Astrocyte (in vitro differentiated cells and primary cell): ENCODE results near the gene AQP11. TPM values are rescaled to one million over a fixed set of nuclear protein-coding genes. Genes with fewer than 3 reads are reported as not detected.
"Not testable (repeated sequence)": the region's sequence is repeated elsewhere in the genome, so short reads cannot be mapped to it uniquely, and the experiment has no call there.

ENCODE experiments used
- DNase-seq: peaks from one replicate; pipeline ENCODE4 v3.0.0-alpha.2; 2010; ENCODE audit warnings: low read depth
- FAIRE-seq: peaks from 2 replicates; lab custom pipeline; 2011; peaks lifted over from hg19 to GRCh38; lab: Jason Lieb, UNC
- H2AFZ ChIP-seq: 2 replicates; pipeline ENCODE4 v1.6.0; 2012; ENCODE audit warnings: low read depth, low read length, inconsistent platforms
- H3K27ac ChIP-seq: 2 replicates; pipeline ENCODE4 v1.5.1; 2011; ENCODE audit warnings: low read depth, low read length, inconsistent platforms
- H3K27me3 ChIP-seq: 2 replicates; pipeline ENCODE4 v1.6.0; 2011; ENCODE audit warnings: low read length, inconsistent platforms; ENCODE audit not compliant: insufficient read depth
- H3K36me3 ChIP-seq: 2 replicates; pipeline ENCODE4 v1.5.1; 2011; ENCODE audit warnings: low read length, inconsistent platforms; ENCODE audit not compliant: insufficient read depth
- H3K4me1 ChIP-seq: 2 replicates; pipeline ENCODE4 v1.5.1; 2011; ENCODE audit warnings: low read length, inconsistent platforms; ENCODE audit not compliant: insufficient read depth
- H3K4me2 ChIP-seq: 2 replicates; pipeline ENCODE4 v1.6.0; 2012; ENCODE audit warnings: low read length, inconsistent platforms
- H3K4me3 ChIP-seq: 2 replicates; pipeline ENCODE4 v1.5.1; 2011; ENCODE audit warnings: low read depth, mild to moderate bottlenecking, low read length, inconsistent platforms; ENCODE audit not compliant: insufficient read depth
- H3K79me2 ChIP-seq: 2 replicates; pipeline ENCODE4 v1.6.0; 2012; ENCODE audit warnings: mild to moderate bottlenecking, low read length, inconsistent platforms; ENCODE audit not compliant: insufficient read depth
- H3K9ac ChIP-seq: 2 replicates; pipeline ENCODE4 v1.6.0; 2012; ENCODE audit warnings: mild to moderate bottlenecking, low read length, inconsistent platforms
- H3K9me3 ChIP-seq: 2 replicates; pipeline ENCODE4 v1.5.1; 2012; ENCODE audit warnings: low read depth, mild to moderate bottlenecking, low read length, inconsistent platforms; ENCODE audit not compliant: insufficient read depth
- H4K20me1 ChIP-seq: 2 replicates; pipeline ENCODE4 v1.6.0; 2012; ENCODE audit warnings: low read length, inconsistent platforms; ENCODE audit not compliant: insufficient read depth
- H3K27ac Mint-ChIP-seq: one replicate; pipeline ENCODE4 v1.8.0; 2021; ENCODE audit warnings: mild to moderate bottlenecking, mixed read lengths; ENCODE audit not compliant: unreplicated experiment
- H3K27me3 Mint-ChIP-seq: one replicate; pipeline ENCODE4 v1.8.0; 2021; ENCODE audit warnings: low read depth, mixed read lengths; ENCODE audit not compliant: unreplicated experiment
- H3K36me3 Mint-ChIP-seq: one replicate; pipeline ENCODE4 v1.8.0; 2021; ENCODE audit warnings: low read depth, mixed read lengths; ENCODE audit not compliant: unreplicated experiment
- H3K4me1 Mint-ChIP-seq: one replicate; pipeline ENCODE4 v1.8.0; 2021; ENCODE audit warnings: low read depth, mixed read lengths; ENCODE audit not compliant: unreplicated experiment
- H3K4me3 Mint-ChIP-seq: one replicate; pipeline ENCODE4 v1.8.0; 2021; ENCODE audit warnings: mild to moderate bottlenecking, moderate library complexity, mixed read lengths; ENCODE audit not compliant: unreplicated experiment
- H3K9me3 Mint-ChIP-seq: one replicate; pipeline ENCODE4 v1.8.0; 2021; ENCODE audit warnings: mild to moderate bottlenecking, mixed read lengths; ENCODE audit not compliant: unreplicated experiment
- CTCF ChIP-seq: IDR thresholded peaks from 2 replicates; pipeline ENCODE4 v1.5.1; 2011; ENCODE audit warnings: low read depth, mild to moderate bottlenecking, inconsistent platforms, low read length, moderate library complexity; ENCODE audit not compliant: insufficient read depth
- EZH2 ChIP-seq: IDR thresholded peaks from 2 replicates; pipeline ENCODE4 v1.6.1; 2012; ENCODE audit warnings: mild to moderate bottlenecking, low read length, inconsistent platforms; ENCODE audit not compliant: insufficient read depth
- total RNA-seq: library from RNA; stranded (reverse); gene quantifications from 2 replicates; pipeline ENCODE4 v1.2.1, GENCODE V29; 2021

The AQP11 gene
- total RNA-seq, 1 donor from 2014 or later: 0.91 TPM

- H3K4me3 Mint-ChIP-seq: no peak overlapping the region
- H3K27me3 ChIP-seq: no peaks in the 10 kb centered on the region
- no peaks in the 10 kb centered on the region for H3K9me3 Mint-ChIP-seq
- H3K4me1 Mint-ChIP-seq: no peaks in the 10 kb centered on the region
- no peaks in the 10 kb centered on the region for H3K27me3 Mint-ChIP-seq
- peaks cover 5% of the 10 kb centered on the region for H3K36me3 Mint-ChIP-seq
- no peaks in the 10 kb centered on the region for H3K79me2 ChIP-seq
- H3K27ac ChIP-seq: no peak overlapping the region
- no peak for TF ChIP-seq EZH2
- TF ChIP-seq CTCF: peak; percentile 82
- H3K9me3 ChIP-seq: no peaks in the 10 kb centered on the region
- FAIRE-seq (peak; percentile 52), DNase-seq (peak; percentile 19)
- H3K36me3 ChIP-seq: peaks cover 27% of the 10 kb centered on the region
- H3K27ac Mint-ChIP-seq: no peak overlapping the region
- no peak overlapping the region for H3K4me2 ChIP-seq
- no peak overlapping the region for H3K4me3 ChIP-seq
- no peak overlapping the region for H3K9ac ChIP-seq
- no peaks in the 10 kb centered on the region for H4K20me1 ChIP-seq
- no peaks in the 10 kb centered on the region for H3K4me1 ChIP-seq
- H2AFZ ChIP-seq: no peak overlapping the region
Measured at GRCh38 chr11:77619576-77620198, 29.9 kb downstream of the AQP11 start.

- TF ChIP-seq CTCF: no peak
- no peak for TF ChIP-seq EZH2
- H3K4me1 ChIP-seq: no peaks in the 10 kb centered on the region
- DNase-seq (no peak), FAIRE-seq (no peak)
- peaks cover 20% of the 10 kb centered on the region for H3K36me3 ChIP-seq
- Mint-ChIP-seq H3K4me1 (peaks cover 4% of the 10 kb centered on the region), H3K9me3 (no peaks in the 10 kb centered on the region), H3K27ac (no peak overlapping the region), H3K27me3 (no peaks in the 10 kb centered on the region), H3K36me3 (peaks cover 4% of the 10 kb centered on the region), H3K4me3 (no peak overlapping the region)
- no peak overlapping the region for H3K4me2 ChIP-seq
- H2AFZ ChIP-seq: no peak overlapping the region
- peaks cover 75% of the 10 kb centered on the region for H3K79me2 ChIP-seq
- H3K27ac ChIP-seq: no peak overlapping the region
- peaks cover 25% of the 10 kb centered on the region for H4K20me1 ChIP-seq
- no peaks in the 10 kb centered on the region for H3K9me3 ChIP-seq
- no peak overlapping the region for H3K4me3 ChIP-seq
- H3K9ac ChIP-seq: no peak overlapping the region
- no peaks in the 10 kb centered on the region for H3K27me3 ChIP-seq
Measured at GRCh38 chr11:77630157-77630710, 40.5 kb downstream of the AQP11 start.

DNA sequence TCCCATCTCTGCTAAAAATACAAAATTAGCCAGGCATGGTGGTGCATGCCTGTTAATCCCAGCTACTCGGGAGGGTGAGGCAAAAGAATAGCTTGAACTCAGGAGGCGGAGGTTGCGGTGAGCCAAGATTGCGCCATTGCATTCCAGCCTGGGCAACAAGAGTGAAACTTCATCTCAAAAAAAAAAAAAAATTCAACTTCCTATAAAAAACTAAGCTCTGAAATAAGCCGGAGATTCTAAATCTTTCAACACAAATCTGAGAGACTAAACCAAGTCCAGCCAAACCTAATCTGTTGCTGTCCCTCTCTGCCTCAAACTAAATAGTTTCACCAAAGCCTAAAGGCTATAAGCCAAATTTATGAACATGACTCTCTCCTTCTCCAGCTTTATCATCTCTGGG is 44.2 kb downstream of the AQP11 start:
- H3K27me3 Mint-ChIP-seq, H3K9me3 ChIP-seq, DNase-seq, H3K27ac ChIP-seq, H3K4me2 ChIP-seq, FAIRE-seq, H2AFZ ChIP-seq, H3K27ac Mint-ChIP-seq, H3K36me3 Mint-ChIP-seq, H3K4me3 ChIP-seq, H3K9ac ChIP-seq, H3K27me3 ChIP-seq, H3K9me3 Mint-ChIP-seq: not testable (repeated sequence)
- Histone ChIP-seq H3K36me3 (peaks cover 10% of the 10 kb centered on the region), H3K79me2 (peaks cover 84% of the 10 kb centered on the region), H4K20me1 (peaks cover 31% of the 10 kb centered on the region), H3K4me1 (peaks cover 13% of the 10 kb centered on the region)
- peak overlapping the region; percentile 29 for H3K4me3 Mint-ChIP-seq
- peaks cover 13% of the 10 kb centered on the region for H3K4me1 Mint-ChIP-seq
